NCI-H128 (cell line): ENCODE results near the gene DYNC2LI1.

Source experiments
- DNase-seq: peaks from one replicate; lab custom pipeline; 2025; ENCODE audit not compliant: unreplicated experiment; lab: John Stamatoyannopoulos, UW

The DYNC2LI1 gene

DNA sequence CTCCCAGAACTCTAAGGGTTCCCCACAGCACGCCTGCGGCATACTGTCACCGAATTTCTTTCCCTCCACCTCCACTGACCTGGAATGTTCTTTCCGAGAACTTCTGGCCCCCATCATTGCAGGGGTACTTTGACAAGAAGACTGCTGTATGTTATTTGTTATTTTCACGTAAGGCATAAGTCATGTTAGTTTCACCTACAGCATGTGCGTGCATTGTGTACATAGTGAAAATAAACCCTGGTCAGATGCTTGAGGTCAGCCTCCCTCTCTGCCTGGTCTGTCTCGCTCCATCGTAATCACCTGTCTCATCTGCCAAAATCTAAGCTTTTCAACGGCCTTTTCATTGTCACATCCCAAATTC is 69.0 kb downstream of the DYNC2LI1 start:
- DNase-seq, result no peak

DNA sequence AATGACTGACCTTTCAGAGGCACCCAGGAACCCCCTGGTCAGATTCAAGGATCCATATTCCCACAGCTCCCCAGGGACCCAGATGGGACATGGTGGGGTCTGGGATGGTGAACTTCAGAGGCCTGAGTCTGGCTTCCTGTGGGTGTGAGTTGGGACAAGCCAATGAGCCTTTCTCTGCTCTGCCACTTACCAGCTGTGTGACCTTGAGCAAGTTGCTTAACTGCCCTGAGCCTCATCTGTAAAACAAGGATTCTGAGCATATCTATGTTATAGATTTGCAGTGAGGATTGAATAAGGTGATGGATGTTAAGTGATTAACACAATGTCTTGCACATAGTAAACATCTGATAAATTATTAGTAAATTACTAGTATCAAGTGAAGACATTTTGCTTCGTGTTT is 71.3 kb downstream of the DYNC2LI1 start:
- DNase-seq, result no peak

- no peak for DNase-seq
Measured at GRCh38 chr2:43846140-43846793, 72.4 kb downstream of the DYNC2LI1 start.

DNA sequence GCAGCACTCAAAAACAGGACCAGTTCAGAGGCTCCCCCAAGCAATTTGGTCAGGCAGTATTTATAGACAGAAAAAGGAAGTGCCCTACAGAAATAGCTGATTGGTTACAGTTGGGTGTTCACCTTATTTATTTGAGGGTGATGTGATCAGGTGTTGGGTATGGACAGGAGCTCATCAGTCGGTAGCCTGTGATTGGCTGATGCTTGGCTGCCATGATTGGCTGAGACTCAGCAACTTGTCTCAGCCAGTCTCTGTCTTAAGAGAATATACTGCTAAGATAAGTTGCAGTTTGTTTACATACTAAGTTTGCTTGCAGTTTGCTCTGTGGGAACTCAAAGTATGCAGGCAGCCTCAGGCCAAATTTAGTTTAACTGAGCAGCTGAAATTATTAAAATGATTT is 74.4 kb downstream of the DYNC2LI1 start:
- no peak for DNase-seq

DNA sequence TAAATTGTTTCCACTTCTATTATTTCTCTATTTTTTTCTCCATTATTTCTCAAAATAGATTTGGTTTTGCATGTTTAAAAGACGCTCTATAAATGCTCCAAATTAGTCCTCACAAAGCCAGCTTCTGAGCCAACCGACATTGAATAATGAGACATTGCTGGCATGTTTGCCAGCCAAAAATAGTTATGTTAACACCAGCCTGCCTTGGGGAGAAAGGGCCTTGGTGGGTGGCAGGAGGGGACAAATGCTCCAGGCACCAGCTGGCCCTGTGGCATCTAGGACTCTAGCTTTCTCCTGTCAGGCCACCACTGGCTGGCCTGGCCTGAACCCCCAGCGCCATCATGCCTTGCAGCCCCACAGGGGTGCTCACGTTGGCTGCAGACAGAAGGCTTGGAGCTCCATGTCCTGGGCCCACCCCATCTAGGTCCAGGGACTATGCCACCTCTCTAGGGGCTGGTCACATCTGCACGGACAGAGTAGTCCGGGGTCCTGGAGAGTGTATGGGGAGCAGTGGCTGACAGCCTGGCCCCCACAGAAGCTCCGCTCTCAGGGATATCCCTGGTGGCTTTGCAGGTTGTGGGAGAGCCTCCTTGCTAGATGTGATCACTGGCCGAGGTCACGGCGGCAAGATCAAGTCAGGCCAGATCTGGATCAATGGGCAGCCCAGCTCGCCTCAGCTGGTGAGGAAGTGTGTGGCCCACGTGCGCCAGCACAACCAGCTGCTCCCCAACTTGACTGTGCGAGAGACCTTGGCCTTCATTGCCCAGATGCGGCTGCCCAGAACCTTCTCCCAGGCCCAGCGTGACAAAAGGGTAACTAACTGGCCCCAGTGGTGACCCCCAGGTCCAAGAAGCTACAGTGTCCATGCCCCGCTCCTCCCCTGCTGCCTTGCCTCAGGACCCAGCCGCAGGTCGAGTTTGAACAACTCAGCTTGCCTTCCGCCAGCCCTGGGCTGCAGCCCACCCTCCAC is 77.5 kb downstream of the DYNC2LI1 start:
- DNase-seq, result no peak

DNA sequence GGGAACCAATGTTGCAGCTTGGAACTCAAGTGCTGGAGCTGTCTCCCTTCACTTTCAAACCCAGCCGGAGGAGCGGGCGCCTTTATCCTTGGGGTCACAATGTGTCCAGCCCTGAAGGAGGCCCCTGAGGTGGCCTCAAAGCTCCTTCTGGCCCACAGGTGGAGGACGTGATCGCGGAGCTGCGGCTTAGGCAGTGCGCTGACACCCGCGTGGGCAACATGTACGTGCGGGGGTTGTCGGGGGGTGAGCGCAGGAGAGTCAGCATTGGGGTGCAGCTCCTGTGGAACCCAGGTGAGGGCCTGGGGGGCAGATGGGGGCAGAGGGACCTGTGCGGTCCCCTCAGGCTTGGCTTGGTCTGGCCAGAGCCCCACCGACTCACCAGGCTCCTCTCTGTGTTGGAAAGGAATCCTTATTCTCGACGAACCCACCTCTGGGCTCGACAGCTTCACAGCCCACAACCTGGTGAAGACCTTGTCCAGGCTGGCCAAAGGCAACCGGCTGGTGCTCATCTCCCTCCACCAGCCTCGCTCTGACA is 78.4 kb downstream of the DYNC2LI1 start:
- no peak for DNase-seq

DNA sequence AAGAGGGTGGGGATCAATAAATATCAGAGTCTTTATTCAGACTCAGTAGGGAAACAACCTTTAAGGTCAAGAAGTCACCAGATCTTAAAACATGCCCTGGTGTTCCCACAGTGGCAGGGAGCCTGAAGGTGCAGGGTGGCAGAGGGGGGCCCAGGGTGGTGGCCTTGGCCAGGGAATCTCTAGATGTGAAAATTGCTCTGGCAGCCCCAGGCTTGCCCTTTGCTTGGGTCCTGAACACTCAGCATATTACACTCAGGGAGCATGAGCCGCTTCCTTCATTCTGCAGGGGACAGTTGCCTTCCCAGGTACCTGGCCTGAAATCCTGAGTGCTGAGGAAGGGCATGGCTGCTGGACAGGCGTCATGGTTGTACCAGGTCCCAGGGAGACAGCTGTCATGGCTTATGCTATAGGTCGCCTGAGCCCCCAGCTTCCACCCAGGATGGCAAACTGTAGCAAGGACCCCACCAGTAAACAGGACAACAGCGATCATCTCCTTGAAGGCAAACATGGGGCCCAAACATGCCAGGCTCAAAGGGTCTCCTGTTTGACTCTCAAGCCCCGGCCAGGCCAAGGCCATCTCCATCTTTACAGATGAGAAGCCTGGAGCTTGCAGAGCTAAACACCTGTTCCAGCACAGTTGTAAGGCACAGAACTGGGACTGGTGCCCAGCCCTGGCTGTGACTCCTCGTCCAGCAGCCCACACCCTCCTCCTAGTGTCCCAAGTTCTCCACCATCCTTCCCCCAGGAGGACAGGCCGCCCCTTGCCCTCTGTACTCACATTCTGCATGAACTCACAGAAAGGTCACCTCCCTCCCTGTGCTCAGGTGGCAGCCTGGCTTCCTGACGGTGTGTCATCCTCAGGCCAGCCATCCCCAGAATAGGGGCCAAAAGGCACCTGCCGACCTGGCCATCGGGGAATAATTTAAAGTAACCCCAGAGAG is 79.6 kb downstream of the DYNC2LI1 start:
- no peak for DNase-seq

- no peak for DNase-seq
Measured at GRCh38 chr2:43854671-43855070, 80.8 kb downstream of the DYNC2LI1 start.

- no peak for DNase-seq
Measured at GRCh38 chr2:43855292-43855691, 81.5 kb downstream of the DYNC2LI1 start.
